Esophagus muscularis mucosa (tissue), 4 donors: ENCODE measurements around the gene MAN1A1.

Source experiments
- EP300 ChIP-seq: sonication (generic); formaldehyde crosslinking; IDR thresholded peaks from one replicate; pipeline ENCODE4 v1.6.1; 2017; ENCODE audit warnings: antibody characterized with exemption
- POLR2A ChIP-seq: fragments of 450-650 bp; IDR thresholded peaks from one replicate; pipeline ENCODE4 v1.6.1; 2017; ENCODE audit warnings: antibody characterized with exemption, moderate library complexity, mild to moderate bottlenecking, low read depth
- POLR2AphosphoS5 ChIP-seq, 2 donors: sonication (generic); formaldehyde crosslinking; IDR thresholded peaks; one replicate each; pipeline ENCODE4 v1.6.1; 2017; ENCODE audit warnings: antibody characterized with exemption in 2 of 2
- TF ChIP-seq, protein P1 (sequence below), 3 experiments: fragments of 200-600 bp in 2 of 3; fragments of 450-650 bp in 1 of 3; sonication (generic) in 2 of 3; IDR thresholded peaks; one replicate each; pipeline ENCODE4 v1.5.1; 2017 to 2019; ENCODE audit warnings: antibody characterized with exemption in 3 of 3, mild to moderate bottlenecking in 2 of 3, moderate library complexity in 1 of 3

DNA sequence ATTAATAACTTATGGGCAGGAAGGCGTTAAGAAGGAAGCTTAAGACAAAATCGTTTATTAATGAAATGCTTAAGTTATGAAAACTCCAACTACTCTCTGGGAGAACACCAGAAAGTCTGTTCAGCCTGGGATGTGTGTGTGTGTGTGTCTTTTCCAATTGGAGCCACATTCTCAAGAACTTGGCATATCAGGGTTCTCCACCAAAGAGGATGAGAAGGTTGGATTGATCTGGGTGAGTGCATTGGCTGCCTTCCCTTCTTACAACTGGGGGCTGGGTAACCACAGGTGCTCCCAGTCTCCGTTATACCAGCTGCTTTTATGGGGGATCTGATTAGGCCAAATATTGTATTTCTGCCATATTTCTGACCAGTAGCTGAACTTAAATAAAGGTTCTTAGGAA is 102.1 kb downstream of the MAN1A1 start:
- TF ChIP-seq EP300 (no peak), POLR2A (no peak), POLR2AphosphoS5 (IDR thresholded peaks at IDR 0.05) (no peak)
- TF ChIP-seq, protein P1, sequence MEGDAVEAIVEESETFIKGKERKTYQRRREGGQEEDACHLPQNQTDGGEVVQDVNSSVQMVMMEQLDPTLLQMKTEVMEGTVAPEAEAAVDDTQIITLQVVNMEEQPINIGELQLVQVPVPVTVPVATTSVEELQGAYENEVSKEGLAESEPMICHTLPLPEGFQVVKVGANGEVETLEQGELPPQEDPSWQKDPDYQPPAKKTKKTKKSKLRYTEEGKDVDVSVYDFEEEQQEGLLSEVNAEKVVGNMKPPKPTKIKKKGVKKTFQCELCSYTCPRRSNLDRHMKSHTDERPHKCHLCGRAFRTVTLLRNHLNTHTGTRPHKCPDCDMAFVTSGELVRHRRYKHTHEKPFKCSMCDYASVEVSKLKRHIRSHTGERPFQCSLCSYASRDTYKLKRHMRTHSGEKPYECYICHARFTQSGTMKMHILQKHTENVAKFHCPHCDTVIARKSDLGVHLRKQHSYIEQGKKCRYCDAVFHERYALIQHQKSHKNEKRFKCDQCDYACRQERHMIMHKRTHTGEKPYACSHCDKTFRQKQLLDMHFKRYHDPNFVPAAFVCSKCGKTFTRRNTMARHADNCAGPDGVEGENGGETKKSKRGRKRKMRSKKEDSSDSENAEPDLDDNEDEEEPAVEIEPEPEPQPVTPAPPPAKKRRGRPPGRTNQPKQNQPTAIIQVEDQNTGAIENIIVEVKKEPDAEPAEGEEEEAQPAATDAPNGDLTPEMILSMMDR (IDR thresholded peaks at IDR 0.05), result no peak
